GM19023 (cell line): ENCODE results near the gene HPCAL1.
A peak's percentile ranks its signal among the peaks of the same experiment; 100 is the strongest.
"Not testable (repeated sequence)": the region's sequence is repeated elsewhere in the genome, so short reads cannot be mapped to it uniquely, and the experiment has no call there.

Experiments used
- ATAC-seq: cut with Tn5 transposase; IDR thresholded peaks from one replicate; pipeline ENCODE4 v1.9.1; 2021; ENCODE audit warnings: mild to moderate bottlenecking, moderate library complexity; ENCODE audit not compliant: unreplicated experiment

HPCAL1 gene

DNA sequence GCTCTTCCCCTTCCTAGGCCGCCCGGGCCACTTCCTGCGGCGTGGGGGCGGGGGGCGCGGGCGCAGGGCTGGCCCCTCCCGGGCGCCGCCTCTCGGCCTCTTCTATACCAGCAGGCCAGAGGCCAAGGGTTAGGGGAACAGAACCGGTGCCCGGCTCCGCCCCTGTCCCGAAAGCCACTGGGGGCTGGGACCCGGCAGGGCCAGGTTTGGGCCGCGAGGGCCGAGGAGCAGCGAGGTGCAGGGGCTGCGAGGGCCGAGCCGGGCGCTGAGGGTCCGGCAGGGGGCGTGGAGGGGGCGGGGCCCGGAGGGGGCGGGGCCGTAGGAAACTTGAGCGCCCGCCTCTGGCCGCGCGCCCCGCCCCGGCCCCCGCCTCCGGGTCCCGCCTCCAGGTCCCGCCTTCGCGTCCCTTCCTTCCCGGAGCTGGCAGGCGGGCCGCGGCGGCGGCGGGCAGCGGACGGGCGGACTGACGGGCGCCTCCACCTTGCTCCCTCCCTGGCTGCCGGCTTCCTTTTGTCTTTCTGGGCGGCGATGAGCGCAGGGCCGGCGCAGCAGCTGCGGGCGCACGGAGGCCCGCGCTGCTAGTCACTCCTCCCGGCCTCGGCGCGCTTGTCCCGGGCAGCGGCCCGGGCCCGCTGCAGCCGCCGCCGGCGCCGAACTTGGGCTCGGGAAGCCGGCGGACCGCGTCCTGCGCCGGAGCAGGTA, at the start of gene HPCAL1:
Gene HPCAL1, plus strand, starts transcription at position 426 of the 702 bp plus-strand sequence. CDS start 116,854 bp downstream, outside the sequence.
- ATAC-seq: peak; percentile 75

DNA sequence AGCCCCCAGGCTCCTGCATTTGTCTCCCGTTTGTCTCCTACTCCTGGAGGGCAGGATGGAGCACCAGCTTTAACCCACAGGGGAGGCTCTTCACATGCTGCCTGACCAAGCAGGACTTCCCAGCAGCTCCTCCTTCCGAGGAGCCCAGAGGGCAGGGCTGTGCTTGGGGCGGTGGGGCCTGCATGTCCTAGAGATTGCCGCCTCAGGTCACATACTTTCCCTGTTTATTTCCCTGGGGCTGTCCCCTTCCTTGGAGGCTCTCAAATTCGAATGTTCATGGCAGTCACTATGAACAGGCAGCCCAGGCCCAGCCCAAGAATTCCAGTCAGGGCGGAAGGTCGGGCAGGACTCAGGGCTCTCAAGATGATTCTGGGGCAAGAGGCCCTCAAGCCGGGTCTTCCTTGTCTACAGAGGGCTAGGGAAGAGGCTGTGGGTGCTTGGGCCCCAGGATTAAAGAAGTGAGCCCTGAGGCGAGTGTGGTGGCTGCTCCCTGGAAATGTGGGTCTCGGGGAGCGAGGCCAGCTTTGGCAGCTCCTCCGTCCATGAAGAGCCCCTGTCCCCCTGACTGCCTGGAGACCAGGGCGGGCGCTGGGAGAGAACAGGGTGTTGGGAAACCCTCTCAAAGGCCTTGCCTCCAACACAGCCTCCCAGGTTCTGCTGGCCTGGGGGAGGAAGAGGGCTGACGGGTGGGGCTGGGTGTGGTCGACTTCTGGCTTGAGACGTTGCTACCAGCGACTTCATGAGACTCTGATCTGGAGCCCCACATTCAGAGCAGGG, 48.9 kb upstream of the HPCAL1 start:
- ATAC-seq: no peak

DNA sequence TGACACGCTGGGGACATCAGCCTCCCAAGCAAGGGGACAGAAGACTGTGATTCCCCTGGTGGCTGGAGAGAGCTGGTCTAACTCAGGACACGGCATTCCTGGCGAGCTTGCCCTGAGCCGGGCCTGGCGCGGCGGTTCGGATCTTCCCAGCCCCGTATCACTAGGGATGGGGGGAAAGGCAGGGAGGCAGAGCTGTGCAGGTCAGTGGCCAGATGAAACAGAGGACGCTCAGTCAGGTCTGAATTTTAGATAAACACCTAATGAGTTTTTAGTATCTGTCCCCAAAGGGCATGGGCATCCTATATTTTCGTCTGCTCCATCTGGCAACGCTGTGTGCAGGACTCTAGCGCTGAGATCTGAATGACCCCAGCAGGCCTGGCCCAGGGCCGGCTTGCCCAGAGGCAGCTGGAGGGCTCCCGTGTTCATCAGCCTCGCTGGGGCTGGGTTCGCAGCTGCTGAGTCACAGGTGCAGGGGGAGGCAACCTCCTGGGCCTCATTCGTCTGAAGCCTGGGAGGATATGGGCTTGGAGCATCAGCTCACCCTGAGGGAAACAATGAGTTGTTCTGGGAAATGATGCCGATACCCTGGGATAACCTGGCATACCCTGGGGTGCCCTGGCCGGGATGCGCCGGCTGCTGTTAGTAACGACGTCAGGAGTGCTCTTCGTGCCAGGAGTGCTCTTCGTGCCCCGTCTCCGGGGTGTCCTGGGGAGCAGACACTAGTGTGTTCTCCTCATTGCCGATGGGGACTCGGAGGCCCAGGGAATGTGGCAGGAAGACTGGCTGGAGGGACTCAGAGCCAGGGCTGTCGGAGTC, 48.1 kb upstream of the HPCAL1 start:
- ATAC-seq: no peak

DNA sequence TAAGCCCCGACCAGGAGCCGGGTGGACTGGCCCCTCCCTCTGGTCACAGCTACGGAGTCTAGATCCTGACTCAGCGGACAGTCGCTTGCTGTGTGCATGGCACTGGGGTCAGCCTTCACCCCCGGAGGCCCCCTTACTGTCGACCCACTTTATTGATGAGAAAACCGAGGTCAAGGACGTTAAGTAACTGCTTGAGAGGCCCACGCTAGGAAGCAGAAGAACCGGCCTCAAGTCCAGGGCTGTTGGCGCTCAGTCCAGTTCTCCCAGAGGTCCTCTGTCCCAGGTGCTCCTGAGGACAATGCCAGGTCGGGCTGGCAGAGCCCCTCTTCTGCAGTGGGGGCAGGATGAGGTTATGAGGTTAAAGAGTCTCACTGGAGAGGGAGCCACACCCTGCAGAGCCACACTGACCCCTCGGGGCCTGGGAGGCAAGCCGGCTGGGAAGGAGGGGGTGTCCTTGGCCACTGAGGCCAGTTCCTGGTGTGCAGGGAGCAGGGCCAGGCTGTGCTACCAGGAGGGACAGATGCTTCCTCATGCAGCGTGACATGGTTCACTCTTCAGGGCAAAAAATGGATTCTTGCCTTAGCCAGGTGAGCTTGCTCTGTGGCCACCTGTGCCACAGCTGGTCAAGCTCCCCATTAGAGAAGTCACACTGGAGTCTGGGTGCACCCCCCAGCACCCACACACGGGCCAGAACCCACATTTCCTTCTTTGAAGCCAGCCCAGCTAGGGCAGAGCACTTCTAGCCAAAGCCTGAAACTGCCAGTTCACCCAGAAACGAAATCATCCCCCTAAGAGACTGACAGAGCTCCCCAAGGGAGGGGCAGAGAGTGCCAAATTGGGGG, 47.3 kb upstream of the HPCAL1 start:
- no peak for ATAC-seq

DNA sequence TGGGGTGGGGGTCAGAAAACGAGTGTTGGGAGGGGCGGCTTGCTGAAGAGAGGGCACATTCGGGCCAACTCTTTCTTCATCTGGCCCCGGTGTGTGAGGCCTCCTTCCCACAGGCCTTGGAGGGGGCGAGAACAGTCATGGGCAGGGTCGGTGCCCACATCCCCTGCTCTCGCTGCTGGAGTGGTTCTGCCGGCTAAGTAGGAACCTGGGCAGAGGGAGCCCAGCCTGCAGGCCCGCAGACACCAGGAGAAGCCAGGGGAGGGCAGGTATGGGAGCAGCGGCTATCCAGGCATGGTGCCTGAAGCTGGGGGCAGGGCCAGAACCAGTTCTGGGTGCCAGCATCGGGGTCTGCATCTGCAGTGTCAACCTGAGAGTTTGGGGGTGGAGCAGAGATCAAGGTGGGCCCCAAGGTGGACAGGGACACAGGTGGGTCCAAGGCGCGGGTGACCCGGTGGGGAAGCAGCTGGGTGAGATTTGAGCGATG, 46.6 kb upstream of the HPCAL1 start:
- no peak for ATAC-seq

DNA sequence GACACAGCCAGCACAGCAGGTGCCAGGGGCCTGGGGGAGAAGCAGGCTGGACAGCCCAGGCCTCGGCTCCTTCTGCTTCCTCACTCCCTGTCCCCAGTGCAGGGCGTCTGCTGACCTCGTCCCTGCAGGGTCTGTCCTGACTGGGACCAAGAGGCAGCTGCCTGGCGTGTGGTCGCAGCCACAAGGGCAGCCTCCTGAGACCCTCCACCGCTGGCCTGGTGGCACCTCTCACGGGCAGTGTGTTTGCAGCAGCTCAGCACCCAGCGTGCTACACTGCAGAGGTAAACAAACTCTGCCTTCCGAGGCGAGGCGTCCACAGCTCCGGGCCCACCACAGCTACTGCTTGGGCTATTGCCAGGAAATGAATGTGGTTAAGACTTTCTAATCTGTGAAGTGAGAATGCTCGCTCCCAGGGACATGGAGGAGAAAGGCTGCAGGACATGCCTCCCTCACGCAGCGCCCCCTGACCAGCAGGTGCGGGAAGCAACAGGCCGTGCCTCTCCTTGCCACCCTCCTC, 46.1 kb upstream of the HPCAL1 start:
- no peak for ATAC-seq

DNA sequence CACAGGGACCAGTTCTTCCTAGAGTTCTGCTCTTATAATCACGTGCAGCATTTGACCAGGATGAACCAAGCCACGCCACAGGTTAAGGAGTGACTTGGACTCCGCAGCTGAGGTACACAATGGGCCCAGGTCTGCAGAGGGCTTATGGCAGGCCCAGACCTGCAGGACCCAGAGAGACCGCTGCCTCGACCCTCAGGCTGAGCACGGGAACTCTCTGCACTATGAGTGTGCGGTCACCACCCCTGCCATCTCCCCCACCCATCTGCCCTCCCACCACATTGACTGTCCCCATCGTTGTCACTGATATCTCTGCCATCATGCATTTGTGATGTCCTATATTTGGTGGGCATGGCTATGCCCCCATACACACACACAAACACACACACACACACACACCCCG, 45.7 kb upstream of the HPCAL1 start:
- no peak for ATAC-seq

DNA sequence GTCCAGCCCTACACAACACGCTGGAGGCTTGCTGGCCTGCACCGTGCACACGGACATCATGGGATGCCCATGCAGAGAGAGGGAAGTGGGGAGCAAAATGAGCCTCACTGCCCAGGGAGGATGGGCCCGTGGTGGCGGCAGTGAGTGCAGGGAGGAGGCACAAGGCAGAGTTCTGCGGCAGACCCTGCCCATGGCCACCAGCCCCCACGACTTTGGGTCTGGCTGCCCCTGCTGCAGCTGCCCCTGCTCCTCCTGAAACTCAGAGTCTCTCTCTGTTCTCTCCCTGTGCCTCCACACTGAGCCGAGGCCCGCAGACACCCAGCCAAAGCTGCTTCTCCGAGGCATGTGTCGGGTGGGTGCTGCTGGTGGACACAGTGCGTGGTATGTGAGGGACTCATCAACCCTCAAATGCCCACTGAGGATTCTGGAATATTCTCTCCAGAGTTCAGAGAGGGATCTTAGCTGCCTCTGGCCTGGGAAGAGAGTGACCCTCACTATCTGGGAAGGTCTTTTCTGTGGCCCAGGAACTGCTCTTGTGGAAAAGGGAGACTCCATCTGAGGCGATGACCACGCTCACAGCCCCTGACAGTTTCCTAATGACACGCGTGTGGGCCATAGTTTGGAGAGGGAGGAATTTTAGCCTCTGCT, 45.1 kb upstream of the HPCAL1 start:
- ATAC-seq: no peak

DNA sequence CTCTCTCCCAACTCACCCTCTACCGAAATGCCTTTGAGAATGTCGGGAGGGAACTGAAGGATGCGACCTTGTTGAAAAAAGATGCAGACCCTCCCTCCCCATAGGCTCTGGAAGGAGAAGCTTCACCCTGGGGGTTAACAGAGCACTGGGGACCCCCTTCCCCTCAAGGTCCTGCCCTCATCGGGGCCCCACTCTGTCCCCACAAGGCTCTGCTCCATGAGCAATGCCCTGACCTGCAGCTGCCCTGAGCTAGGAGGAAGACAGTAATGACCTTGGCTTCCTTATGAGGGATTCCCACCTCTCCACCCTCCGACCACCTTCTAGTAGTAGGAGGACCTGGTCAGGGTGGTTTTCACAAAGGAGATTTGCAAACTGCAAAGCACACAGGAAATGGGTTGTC, 44.4 kb upstream of the HPCAL1 start:
- no peak for ATAC-seq

DNA sequence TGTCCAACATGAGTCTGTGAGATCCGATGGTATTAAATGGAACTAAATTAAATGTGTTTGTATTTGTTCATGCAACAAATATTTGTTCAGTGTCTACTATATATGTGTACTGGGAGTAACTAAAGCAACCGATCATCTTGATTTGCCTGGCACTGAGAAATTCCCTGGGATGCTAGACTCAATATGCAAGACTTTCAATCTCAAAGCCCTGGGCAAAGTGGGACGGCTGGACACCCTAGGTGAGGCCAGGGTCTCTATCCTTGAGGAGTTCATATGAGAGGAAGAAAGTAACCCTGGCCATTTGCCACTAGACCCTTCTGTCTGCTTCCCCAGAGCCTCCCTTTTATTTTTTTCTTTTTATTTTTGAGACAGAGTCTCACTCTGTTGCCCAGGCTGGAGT, 44.0 kb upstream of the HPCAL1 start:
- ATAC-seq: no peak

DNA sequence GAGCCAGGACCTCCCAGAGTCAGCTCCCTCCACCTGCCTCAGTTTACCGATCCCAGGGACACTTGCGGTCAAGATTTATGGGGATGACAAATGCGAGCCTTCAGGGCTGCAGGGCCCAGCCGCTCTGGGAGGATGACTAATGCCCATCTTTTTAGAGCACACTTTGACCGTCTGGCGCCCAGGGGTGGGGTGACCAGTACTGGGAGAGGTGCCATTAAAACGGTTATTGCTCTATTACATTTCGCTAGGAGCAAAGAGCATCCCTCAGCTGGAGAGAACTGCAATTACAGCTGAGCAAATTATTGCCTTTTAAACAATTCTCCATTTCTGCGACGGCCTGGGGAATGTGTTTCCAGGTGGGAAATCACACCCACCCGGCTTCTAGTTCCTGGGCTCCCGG, 42.6 kb upstream of the HPCAL1 start:
- ATAC-seq: no peak

DNA sequence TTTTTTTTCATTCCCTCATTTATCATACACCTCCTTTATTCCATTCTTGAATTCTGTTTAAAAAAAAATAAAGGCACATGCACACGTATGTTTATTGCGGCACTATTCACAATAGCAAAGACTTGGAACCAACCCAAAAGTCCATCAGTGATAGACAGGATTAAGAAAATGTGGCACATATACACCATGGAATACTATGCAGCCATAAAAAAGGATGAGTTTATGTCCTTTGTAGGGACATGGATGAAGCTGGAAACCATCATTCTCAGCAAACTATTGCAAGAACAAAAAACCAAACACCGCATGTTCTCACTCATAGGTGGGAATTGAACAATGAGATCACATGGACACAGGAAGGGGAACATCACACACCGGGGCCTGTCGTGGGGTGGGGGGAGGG, 39.2 kb upstream of the HPCAL1 start:
- not testable (repeated sequence) for ATAC-seq

DNA sequence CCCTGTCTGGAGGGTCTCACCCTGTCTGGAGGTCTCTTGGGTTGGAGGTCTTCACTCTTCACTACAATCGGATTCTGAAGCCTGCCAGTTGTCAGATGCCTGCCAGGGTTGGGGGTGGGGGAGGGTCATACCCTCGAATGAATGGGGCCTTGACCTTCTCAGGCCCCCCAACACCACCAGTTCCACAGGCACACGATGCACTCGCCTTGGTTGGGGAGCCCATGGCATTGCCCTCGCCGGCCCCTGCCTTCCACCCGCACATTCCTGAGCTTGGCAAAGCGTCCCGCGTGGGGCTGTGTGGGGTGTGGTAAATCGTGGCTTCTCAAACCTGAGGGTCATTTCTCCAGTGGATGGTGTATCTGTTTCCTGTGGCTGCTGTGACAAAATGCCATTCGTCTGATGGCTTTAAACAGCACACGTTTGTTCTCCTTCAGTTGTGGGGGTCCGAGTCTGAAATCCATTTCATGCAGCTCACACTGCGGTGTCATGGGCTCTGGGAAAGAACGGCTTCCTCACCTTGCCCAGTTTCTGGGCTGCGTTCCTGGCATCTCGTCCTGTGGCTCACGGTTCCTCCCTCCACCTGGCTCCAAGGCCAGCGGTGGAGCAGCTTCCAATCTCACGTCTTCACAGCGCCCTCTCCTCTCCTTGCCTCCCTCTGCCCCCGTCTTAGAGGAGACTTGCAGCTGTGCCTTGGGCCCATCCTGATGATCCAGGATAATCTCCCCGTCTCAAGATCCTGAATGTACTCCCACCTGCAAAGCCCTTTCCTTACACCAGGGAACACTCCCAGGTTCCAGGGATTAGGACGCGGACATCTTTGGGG, 38.0 kb upstream of the HPCAL1 start:
- ATAC-seq: no peak

DNA sequence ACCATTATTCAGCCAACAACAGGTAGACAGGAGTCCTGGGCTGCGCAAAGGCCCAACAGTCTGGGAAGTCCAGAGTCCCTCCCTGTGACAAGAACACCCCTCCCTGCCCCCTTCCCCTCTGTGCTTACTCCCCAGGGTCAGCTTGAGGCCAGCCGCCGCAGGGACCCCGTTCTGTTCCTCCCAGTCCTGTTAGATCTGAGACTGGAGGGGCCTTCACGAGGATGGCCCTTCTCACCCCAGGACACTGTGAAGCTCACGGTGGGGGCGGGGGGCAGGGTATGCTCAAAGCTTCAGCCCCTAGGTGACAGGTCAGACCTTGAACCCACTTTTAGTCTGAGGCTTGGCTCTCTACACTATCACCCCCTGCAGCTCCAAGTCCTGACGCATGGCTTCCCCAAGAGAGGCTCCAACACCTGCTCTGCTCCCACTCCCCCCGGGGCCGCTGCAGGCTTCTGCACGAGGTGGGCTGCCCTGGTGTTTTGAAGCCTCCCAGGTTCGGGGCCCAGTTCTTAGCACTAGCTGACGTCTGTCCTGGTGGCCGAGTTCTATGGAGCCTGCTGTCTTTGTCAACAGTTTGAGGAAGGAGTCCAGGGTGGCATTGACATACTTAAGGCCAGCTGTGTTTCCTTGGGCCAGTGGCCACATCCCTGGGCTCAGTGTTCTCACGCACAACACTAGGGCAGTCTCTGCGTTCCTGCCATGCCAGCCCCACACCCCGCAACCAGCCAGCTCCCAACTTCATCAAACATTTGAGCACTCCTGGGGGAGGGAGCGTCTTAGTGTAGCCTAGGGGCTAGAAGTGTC, 37.2 kb upstream of the HPCAL1 start:
- no peak for ATAC-seq

DNA sequence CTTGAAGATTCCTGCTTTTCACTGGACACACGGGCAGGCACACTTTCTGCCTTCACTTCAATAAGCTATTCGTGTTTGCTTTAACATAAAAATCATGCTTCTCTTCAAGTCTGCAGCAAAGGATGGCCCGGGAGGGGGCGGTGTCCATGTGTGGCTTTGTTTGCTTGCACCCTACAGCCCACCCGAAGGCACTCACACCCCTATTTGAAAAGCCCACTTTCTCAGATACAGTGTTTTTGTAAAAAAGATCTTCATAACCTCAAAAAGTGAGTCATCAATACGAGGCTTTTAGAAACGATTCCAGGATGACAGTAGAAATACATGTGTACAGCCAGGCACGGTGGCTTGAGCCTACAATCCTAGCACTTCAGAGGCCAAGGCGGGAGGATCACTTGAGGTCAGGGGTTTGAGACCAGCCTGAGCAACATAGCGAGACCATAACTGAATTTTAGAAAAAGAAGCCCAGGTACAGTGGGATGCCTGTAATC, 36.5 kb upstream of the HPCAL1 start:
- no peak for ATAC-seq

DNA sequence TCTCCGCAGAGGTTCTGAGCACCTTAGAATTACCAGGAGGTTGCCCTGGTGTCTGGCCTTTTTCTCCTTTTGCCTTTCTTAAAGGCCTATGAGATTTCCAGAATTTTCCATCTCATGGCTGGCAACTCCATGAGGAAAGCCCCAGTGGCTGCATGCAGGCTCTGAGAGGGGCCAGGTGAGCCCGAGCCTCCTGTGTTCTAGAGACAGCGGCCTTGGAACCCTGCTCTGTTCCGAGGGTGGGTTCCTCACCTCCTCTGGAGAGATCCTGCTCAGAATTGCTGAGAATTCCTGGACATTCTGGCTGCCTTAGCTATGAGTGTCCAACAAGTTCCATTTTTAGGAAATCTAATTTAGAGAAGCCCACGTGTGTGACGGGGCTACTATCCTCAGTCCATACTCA, 35.7 kb upstream of the HPCAL1 start:
- no peak for ATAC-seq

DNA sequence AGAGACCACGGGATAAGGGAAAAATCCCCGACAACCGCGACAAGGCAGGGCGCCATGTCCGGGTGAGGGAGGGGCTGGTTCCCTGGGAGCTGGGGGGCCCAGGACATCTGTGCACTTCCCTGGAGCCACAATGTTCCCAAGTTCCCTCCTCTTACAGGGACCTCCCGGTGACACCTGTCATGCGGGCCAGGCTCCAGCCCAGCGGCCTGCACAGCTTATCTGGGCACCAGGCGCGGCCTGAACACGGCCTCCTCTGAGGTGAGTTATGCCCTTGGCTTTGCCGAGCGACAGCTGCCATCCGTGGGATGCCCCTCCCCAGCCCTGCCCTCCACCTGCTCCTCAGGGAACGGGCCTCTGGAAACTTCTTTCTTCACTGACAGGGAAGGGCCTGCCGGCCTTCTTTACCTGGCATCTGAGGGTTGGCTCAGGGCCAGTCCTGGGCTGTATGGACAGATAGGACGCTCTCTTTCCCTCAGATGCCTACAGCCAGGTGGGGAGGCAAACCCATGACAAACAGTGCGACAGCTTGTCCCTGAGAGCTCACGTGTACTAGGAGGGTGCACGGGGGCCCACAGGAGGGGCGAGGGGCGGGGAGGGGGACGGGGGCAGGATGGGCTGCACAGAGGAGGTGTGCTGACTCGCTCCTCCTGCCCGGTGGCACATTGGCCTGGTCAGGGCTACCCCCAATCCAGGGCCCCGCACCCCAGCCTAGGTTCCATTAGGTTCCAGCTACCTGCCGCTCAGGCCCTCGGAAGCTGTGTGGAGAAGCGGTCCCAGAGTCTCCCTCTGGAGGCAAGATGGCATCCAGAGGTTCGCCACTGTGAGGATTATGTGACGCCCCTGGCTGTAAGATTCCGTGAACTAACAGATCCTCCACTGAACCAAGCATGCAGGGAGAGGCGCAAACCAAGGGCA, 34.9 kb upstream of the HPCAL1 start:
- no peak for ATAC-seq
